Esophagus squamous epithelium (tissue), 4 donors: ENCODE measurements around the gene CLMP.

Source experiments
- CTCF ChIP-seq, 6 experiments: fragments of 450-650 bp in 4 of 6; fragments of 200-600 bp in 2 of 6; sonication (generic) in 2 of 6; IDR thresholded peaks; one replicate each; pipeline ENCODE4 v1.5.1; 2016 to 2019; ENCODE audit warnings: antibody characterized with exemption in 6 of 6, mild to moderate bottlenecking in 4 of 6, moderate library complexity in 4 of 6
- POLR2A ChIP-seq, 4 donors: fragments of 450-650 bp; IDR thresholded peaks; one replicate each; pipeline ENCODE4 v1.6.1; 2017; ENCODE audit warnings: antibody characterized with exemption in 4 of 4, mild to moderate bottlenecking in 4 of 4, moderate library complexity in 3 of 4

GRCh38 chr11:123194337-123195187, 486 bp downstream of the CLMP start:
- TF ChIP-seq CTCF (IDR thresholded peaks at IDR 0.05) (no peak), POLR2A (IDR thresholded peaks at IDR 0.05) (no peak)
